Activated T-helper 2 cell treated with anti-CD3 and anti-CD28 coated beads, Interferon-gamma antibody, Interleukin-2, Interleukin-4, amounts not matched to agents 10 μg/mL and 5 μg/mL and 100 μg/mL, durations not matched to agents 14 hours and 24 hours and 36 hours (primary cell): ENCODE measurements around the gene CEP85L. TPM values are rescaled to one million over a fixed set of nuclear protein-coding genes. Genes with fewer than 3 reads are reported as not detected.
"Not testable (repeated sequence)": the region's sequence is repeated elsewhere in the genome, so short reads cannot be mapped to it uniquely, and the experiment has no call there.

Source experiments
- DNase-seq: peaks from one replicate; pipeline ENCODE4 v3.0.0; 2021; ENCODE audit warnings: low spot score
- H3K27ac Mint-ChIP-seq: one replicate; pipeline ENCODE4 v1.8.0; 2021; ENCODE audit warnings: mixed read lengths
- H3K27me3 Mint-ChIP-seq: one replicate; pipeline ENCODE4 v1.8.0; 2021; ENCODE audit warnings: low read depth, mixed read lengths
- H3K36me3 Mint-ChIP-seq: one replicate; pipeline ENCODE4 v1.8.0; 2021; ENCODE audit warnings: low read depth, mixed read lengths
- H3K4me1 Mint-ChIP-seq: one replicate; pipeline ENCODE4 v1.8.0; 2021; ENCODE audit warnings: low read depth, mixed read lengths
- H3K4me3 Mint-ChIP-seq: one replicate; pipeline ENCODE4 v1.8.0; 2021; ENCODE audit warnings: low read depth, mild to moderate bottlenecking, moderate library complexity, mixed read lengths
- H3K9me3 Mint-ChIP-seq: one replicate; pipeline ENCODE4 v1.8.0; 2021; ENCODE audit warnings: mixed read lengths
- intact Hi-C: fragments of 100-400 bp; cut with micrococcal nuclease; formaldehyde crosslinking; loops from one replicate; pipeline ENCODE4 v1.15.1; 2023
- total RNA-seq: library from RNA; stranded (reverse); gene quantifications from 2 replicates; pipeline ENCODE4 v1.2.3, GENCODE V29; 2022

Gene CEP85L
- total RNA-seq, 1 donor from 2014 or later: 34.2 TPM

DNA sequence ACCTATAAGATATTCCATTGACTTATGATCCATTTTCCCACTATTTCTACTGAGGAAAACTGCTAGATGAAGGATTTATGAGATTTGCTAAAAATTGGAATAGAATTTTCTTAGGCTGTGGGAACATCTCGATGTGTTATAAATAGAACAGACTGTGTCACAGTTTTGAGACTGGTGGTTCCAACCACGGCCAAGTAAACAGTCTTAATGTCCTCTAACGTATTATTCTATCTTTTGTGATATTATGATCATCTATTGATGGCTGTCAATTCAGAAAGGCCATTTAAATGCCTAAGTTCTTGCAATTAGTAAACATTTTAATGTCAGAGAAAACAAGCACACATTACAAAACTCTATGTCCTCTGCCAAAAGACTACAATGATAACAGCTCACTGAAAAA, 174.8 kb downstream of the CEP85L start:
- intact Hi-C loops: no loop called here
- H3K27me3 Mint-ChIP-seq: no peaks in the 10 kb centered on the region
- no peak overlapping the region for H3K27ac Mint-ChIP-seq
- no peaks in the 10 kb centered on the region for H3K9me3 Mint-ChIP-seq
- DNase-seq: no peak
- no peak overlapping the region for H3K4me3 Mint-ChIP-seq
- peaks cover 29% of the 10 kb centered on the region for H3K36me3 Mint-ChIP-seq
- H3K4me1 Mint-ChIP-seq: no peaks in the 10 kb centered on the region

DNA sequence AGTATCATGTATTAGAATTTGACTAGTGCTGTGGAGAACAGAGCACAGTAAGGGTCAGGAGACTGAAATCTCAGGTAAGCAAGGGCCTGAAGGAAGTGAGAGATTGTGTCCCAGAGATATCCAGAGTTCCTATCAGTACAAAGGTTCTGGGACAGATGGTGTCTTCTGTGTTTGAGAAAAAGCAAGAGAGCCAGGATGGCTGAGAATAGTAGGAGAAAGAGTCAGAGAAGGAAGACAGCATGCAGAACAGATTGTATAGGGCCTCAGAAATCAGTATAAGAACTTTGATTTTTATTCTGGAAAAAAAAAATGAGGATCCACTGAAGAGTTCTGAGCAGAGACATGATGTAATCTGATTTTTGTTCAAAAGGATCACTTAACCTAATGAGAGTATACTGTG, 178.1 kb downstream of the CEP85L start:
- Mint-ChIP-seq H3K4me3 (no peak overlapping the region), H3K27me3 (no peaks in the 10 kb centered on the region), H3K4me1 (no peaks in the 10 kb centered on the region), H3K27ac (no peak overlapping the region), H3K36me3 (peaks cover 37% of the 10 kb centered on the region), H3K9me3 (no peaks in the 10 kb centered on the region)
- DNase-seq: no peak
- intact Hi-C loops: no loop called here

DNA sequence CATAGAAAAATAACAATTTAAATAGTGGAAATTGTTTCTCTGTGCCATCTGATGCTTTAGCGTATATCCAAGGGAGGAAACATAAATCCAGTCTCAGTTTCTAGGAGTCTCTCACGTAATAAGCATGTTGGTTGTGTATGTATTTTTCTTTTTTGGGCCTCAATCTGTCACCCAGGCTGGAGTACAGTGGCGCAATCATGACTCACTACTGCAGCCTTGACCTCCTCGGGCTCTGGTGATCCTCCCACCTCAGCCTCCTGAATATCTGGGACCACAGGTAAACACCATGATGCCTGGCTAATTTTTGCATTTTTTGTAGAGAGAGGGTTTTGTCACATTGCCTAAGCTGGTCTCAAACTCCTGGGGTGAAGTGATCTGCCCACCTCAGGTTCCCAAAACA, 181.9 kb downstream of the CEP85L start:
- no peak for DNase-seq
- H3K27me3 Mint-ChIP-seq: no peaks in the 10 kb centered on the region
- no peaks in the 10 kb centered on the region for H3K9me3 Mint-ChIP-seq
- H3K36me3 Mint-ChIP-seq: peaks cover 60% of the 10 kb centered on the region
- intact Hi-C loops: no loop called here
- H3K4me1 Mint-ChIP-seq: peaks cover 6% of the 10 kb centered on the region
- no peak overlapping the region for H3K27ac Mint-ChIP-seq
- no peak overlapping the region for H3K4me3 Mint-ChIP-seq

GRCh38 chr6:118468682-118469465, 182.5 kb downstream of the CEP85L start:
- H3K36me3 Mint-ChIP-seq: peaks cover 63% of the 10 kb centered on the region
- intact Hi-C loops: no loop called here
- H3K4me3 Mint-ChIP-seq: no peak overlapping the region
- no peaks in the 10 kb centered on the region for H3K9me3 Mint-ChIP-seq
- no peak overlapping the region for H3K27ac Mint-ChIP-seq
- DNase-seq: no peak
- peaks cover 6% of the 10 kb centered on the region for H3K4me1 Mint-ChIP-seq
- H3K27me3 Mint-ChIP-seq: no peaks in the 10 kb centered on the region

DNA sequence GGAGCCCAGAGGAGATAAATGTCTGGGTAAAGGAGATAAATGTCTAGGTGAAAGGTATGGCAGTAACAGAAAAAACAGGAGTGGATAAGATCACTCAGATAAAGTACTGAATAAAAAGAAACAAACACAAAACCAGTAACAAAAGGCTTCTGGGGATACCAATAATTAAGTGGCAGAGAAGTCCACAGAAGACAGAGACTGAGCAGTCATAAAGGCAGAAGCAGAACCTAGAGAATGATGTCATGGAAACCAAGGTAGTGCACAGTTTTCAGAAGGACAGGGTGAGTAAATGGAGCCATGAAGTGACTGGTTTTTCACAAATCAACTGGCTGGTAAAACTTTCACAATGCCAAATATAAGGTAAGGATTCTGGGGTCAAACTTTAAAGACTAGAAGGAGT, 184.2 kb downstream of the CEP85L start:
- DNase-seq: no peak
- H3K4me3 Mint-ChIP-seq: no peak overlapping the region
- peak overlapping the region; percentile 1 for H3K27ac Mint-ChIP-seq
- H3K36me3 Mint-ChIP-seq: peaks cover 63% of the 10 kb centered on the region
- no peaks in the 10 kb centered on the region for H3K27me3 Mint-ChIP-seq
- peaks cover 6% of the 10 kb centered on the region for H3K4me1 Mint-ChIP-seq
- intact Hi-C loops: no loop called here
- no peaks in the 10 kb centered on the region for H3K9me3 Mint-ChIP-seq

GRCh38 chr6:118464620-118465019, 186.8 kb downstream of the CEP85L start:
- no peaks in the 10 kb centered on the region for H3K27me3 Mint-ChIP-seq
- peaks cover 6% of the 10 kb centered on the region for H3K4me1 Mint-ChIP-seq
- H3K27ac Mint-ChIP-seq: no peak overlapping the region
- DNase-seq: no peak
- intact Hi-C loops: no loop called here
- no peaks in the 10 kb centered on the region for H3K9me3 Mint-ChIP-seq
- no peak overlapping the region for H3K4me3 Mint-ChIP-seq
- H3K36me3 Mint-ChIP-seq: peaks cover 56% of the 10 kb centered on the region

GRCh38 chr6:118460958-118461470, 190.4 kb downstream of the CEP85L start:
- Mint-ChIP-seq H3K27me3 (no peaks in the 10 kb centered on the region), H3K4me3 (no peak overlapping the region), H3K36me3 (peaks cover 28% of the 10 kb centered on the region), H3K4me1 (no peaks in the 10 kb centered on the region), H3K9me3 (no peaks in the 10 kb centered on the region), H3K27ac (no peak overlapping the region)
- no peak for DNase-seq
- intact Hi-C loops: no loop called here

GRCh38 chr6:118456982-118457381, 194.4 kb downstream of the CEP85L start:
- H3K36me3 Mint-ChIP-seq: peaks cover 5% of the 10 kb centered on the region
- no peak for DNase-seq
- H3K4me1 Mint-ChIP-seq: no peaks in the 10 kb centered on the region
- H3K27me3 Mint-ChIP-seq: no peaks in the 10 kb centered on the region
- no peak overlapping the region for H3K27ac Mint-ChIP-seq
- H3K9me3 Mint-ChIP-seq: peaks cover 19% of the 10 kb centered on the region
- H3K4me3 Mint-ChIP-seq: no peak overlapping the region
- intact Hi-C loops: no loop called here

DNA sequence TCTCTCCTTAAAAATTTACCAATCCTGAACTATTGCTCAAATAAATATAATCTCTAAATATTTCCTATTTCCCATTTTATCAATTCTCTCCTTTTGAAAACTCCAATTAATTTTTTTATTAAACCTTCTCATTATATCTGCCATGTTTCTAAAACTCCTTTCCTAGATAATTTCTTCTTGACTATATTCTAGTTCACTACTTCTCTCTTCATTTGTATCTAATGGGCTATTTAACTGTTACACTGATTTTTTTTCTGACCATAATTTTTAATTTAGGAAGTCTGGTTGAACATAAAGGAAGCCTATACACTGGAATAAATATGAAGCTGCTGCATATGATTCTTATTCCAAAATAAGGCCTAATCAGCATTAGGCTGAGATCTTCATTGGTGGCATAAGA, 199.6 kb downstream of the CEP85L start:
- Mint-ChIP-seq H3K4me1 (no peaks in the 10 kb centered on the region), H3K27ac (no peak overlapping the region)

DNA sequence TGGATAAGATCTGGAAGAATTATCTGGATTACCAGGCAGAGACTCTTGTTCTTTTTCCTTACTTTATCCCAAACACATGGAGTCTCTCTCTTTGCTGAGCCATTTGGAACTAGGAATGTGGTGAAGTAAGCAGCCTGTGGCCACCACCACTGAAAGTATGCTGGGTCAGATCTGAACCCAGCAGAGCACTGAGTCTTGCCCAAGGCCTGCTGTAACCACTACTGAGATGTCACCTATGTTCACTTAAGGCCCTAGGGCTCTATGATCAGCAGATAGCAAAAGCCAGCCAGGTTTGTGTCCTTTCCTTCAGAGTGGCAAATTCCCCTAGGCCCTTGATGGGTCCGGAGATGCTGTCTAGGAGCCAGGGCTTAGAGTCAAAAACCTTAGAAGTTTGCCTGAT, 206.6 kb downstream of the CEP85L start:
- no peaks in the 10 kb centered on the region for H3K27me3 Mint-ChIP-seq
- no peak overlapping the region for H3K27ac Mint-ChIP-seq
- no peaks in the 10 kb centered on the region for H3K36me3 Mint-ChIP-seq
- H3K4me3 Mint-ChIP-seq: no peak overlapping the region
- H3K4me1 Mint-ChIP-seq: no peaks in the 10 kb centered on the region
- intact Hi-C loops: no loop called here
- no peak for DNase-seq
- peaks cover 52% of the 10 kb centered on the region for H3K9me3 Mint-ChIP-seq

More for the DNA sequence above, 199.6 kb downstream of the CEP85L start:
- H3K36me3 Mint-ChIP-seq: no peaks in the 10 kb centered on the region
- no peak for DNase-seq
- H3K4me3 Mint-ChIP-seq: no peak overlapping the region
- intact Hi-C loops: no loop called here
- H3K27me3 Mint-ChIP-seq: no peaks in the 10 kb centered on the region
- peaks cover 45% of the 10 kb centered on the region for H3K9me3 Mint-ChIP-seq

GRCh38 chr6:118436482-118436881, 214.9 kb downstream of the CEP85L start:
- no peaks in the 10 kb centered on the region for H3K36me3 Mint-ChIP-seq
- H3K4me1 Mint-ChIP-seq: no peaks in the 10 kb centered on the region
- no peak overlapping the region for H3K4me3 Mint-ChIP-seq
- H3K27ac Mint-ChIP-seq: no peak overlapping the region
- intact Hi-C loops: no loop called here
- DNase-seq: no peak
- peaks cover 14% of the 10 kb centered on the region for H3K9me3 Mint-ChIP-seq
- H3K27me3 Mint-ChIP-seq: no peaks in the 10 kb centered on the region

GRCh38 chr6:118434147-118434546, 217.2 kb downstream of the CEP85L start:
- H3K36me3 Mint-ChIP-seq, H3K4me1 Mint-ChIP-seq, H3K27me3 Mint-ChIP-seq, H3K4me3 Mint-ChIP-seq, DNase-seq, H3K27ac Mint-ChIP-seq, intact Hi-C loops: not testable (repeated sequence)
- H3K9me3 Mint-ChIP-seq: peaks cover 11% of the 10 kb centered on the region

GRCh38 chr6:118421312-118421711, 230.1 kb downstream of the CEP85L start:
- H3K27me3 Mint-ChIP-seq: not testable (repeated sequence)

More at GRCh38 chr6:118421312-118421711, 230.1 kb downstream of the CEP85L start:
- H3K4me1 Mint-ChIP-seq, DNase-seq, H3K4me3 Mint-ChIP-seq, H3K27ac Mint-ChIP-seq, H3K36me3 Mint-ChIP-seq, H3K9me3 Mint-ChIP-seq, intact Hi-C loops: not testable (repeated sequence)
